Endothelial cell (in vitro differentiated cells): Measurements from ENCODE around the gene FNDC8. TPM values are rescaled to one million over a fixed set of nuclear protein-coding genes. Genes with fewer than 3 reads are reported as not detected.

Source experiments
- DNase-seq: peaks from one replicate; pipeline ENCODE4 v3.0.0; 2021; ENCODE audit warnings: low spot score
- H3K27ac Mint-ChIP-seq: one replicate; pipeline ENCODE4 v1.8.0; 2021; ENCODE audit warnings: mixed read lengths, inconsistent platforms; ENCODE audit not compliant: unreplicated experiment
- H3K27me3 Mint-ChIP-seq: one replicate; pipeline ENCODE4 v1.8.0; 2021; ENCODE audit warnings: mild to moderate bottlenecking, moderate library complexity, mixed read lengths, inconsistent platforms; ENCODE audit not compliant: unreplicated experiment
- H3K36me3 Mint-ChIP-seq: one replicate; pipeline ENCODE4 v1.8.0; 2021; ENCODE audit warnings: mild to moderate bottlenecking, low read depth, mixed read lengths, inconsistent platforms; ENCODE audit not compliant: unreplicated experiment
- H3K4me1 Mint-ChIP-seq: one replicate; pipeline ENCODE4 v1.8.0; 2021; ENCODE audit warnings: mild to moderate bottlenecking, mixed read lengths, inconsistent platforms; ENCODE audit not compliant: unreplicated experiment
- H3K4me3 Mint-ChIP-seq: one replicate; pipeline ENCODE4 v1.8.0; 2021; ENCODE audit warnings: mild to moderate bottlenecking, mixed read lengths, inconsistent platforms; ENCODE audit not compliant: unreplicated experiment
- H3K9me3 Mint-ChIP-seq: one replicate; pipeline ENCODE4 v1.8.0; 2021; ENCODE audit warnings: mixed read lengths, inconsistent platforms; ENCODE audit not compliant: unreplicated experiment
- CTCF ChIP-seq: fragments of 200-600 bp; sonication (generic); IDR thresholded peaks from one replicate; pipeline ENCODE4 v1.5.0; 2021; ENCODE audit warnings: antibody characterized with exemption; ENCODE audit not compliant: unreplicated experiment
- total RNA-seq: library from RNA; stranded (reverse); fragmentation: NEBNext Ultra II Directional; extraction: Animal tissue kit (Norgen Biotek cat#: 25700); gene quantifications from one replicate; pipeline ENCODE4 v1.2.1, GENCODE V29; 2021; ENCODE audit not compliant: unreplicated experiment

FNDC8 gene
- total RNA-seq, 1 donor from 2014 or later, result not detected

- DNase-seq, result no peak
- Mint-ChIP-seq H3K4me3 (no peak overlapping the region), H3K9me3 (no peaks in the 10 kb centered on the region), H3K27ac (no peak overlapping the region), H3K27me3 (no peaks in the 10 kb centered on the region), H3K36me3 (peaks cover 13% of the 10 kb centered on the region), H3K4me1 (no peaks in the 10 kb centered on the region)
- no peak for TF ChIP-seq CTCF
Measured at GRCh38 chr17:35130392-35130791, 9.0 kb downstream of the FNDC8 start.

GRCh38 chr17:35132099-35132498, 10.7 kb downstream of the FNDC8 start:
- no peaks in the 10 kb centered on the region for H3K9me3 Mint-ChIP-seq
- H3K27ac Mint-ChIP-seq, result no peak overlapping the region
- no peak for DNase-seq
- no peaks in the 10 kb centered on the region for H3K4me1 Mint-ChIP-seq
- H3K36me3 Mint-ChIP-seq, result peaks cover 20% of the 10 kb centered on the region
- no peaks in the 10 kb centered on the region for H3K27me3 Mint-ChIP-seq
- TF ChIP-seq CTCF, result no peak
- H3K4me3 Mint-ChIP-seq, result no peak overlapping the region

DNA sequence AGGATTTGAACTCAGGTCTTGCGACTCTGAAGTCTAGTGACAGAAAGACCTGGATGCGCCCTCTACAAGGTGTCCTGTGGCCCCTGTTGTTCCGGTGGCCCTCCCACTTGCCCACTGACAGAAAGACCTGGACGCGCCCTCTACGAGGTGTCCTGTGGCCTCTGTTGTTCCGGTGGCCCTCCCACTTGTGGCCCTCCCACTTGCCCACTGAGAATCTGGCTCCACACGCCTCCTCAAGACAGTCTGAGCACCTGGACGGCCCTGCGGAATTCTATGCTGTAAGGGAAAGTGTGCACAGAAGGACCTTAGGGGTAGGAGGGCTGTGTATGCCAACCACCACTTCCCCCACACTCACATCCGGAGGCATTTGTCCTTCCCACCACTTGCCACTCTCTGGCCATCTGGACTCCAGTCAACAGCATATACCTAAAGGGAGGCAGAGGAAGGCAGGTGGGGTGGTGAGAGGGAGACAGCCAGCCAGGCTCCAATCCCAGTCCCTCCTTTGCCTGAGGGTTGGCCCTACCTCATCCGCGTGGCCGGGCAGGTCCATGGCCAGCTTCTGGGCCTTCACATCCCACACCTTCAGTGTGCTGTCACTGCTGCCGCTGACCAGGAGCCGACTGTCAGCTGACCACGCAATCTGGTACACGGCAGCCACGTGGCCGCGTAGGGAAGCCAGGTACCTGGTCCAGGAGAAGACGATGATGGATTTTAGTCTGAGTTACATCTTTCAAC, 11.6 kb downstream of the FNDC8 start:
- no peaks in the 10 kb centered on the region for H3K4me1 Mint-ChIP-seq
- no peak overlapping the region for H3K27ac Mint-ChIP-seq
- peaks cover 16% of the 10 kb centered on the region for H3K36me3 Mint-ChIP-seq
- H3K4me3 Mint-ChIP-seq, result no peak overlapping the region
- H3K9me3 Mint-ChIP-seq, result no peaks in the 10 kb centered on the region
- no peak for DNase-seq
- H3K27me3 Mint-ChIP-seq, result no peaks in the 10 kb centered on the region
- TF ChIP-seq CTCF, result no peak

GRCh38 chr17:35135322-35135721, 13.9 kb downstream of the FNDC8 start:
- DNase-seq, result no peak
- Mint-ChIP-seq H3K27ac (no peak overlapping the region), H3K9me3 (no peaks in the 10 kb centered on the region), H3K4me3 (no peak overlapping the region), H3K4me1 (no peaks in the 10 kb centered on the region), H3K36me3 (peaks cover 16% of the 10 kb centered on the region), H3K27me3 (no peaks in the 10 kb centered on the region)
- no peak for TF ChIP-seq CTCF

DNA sequence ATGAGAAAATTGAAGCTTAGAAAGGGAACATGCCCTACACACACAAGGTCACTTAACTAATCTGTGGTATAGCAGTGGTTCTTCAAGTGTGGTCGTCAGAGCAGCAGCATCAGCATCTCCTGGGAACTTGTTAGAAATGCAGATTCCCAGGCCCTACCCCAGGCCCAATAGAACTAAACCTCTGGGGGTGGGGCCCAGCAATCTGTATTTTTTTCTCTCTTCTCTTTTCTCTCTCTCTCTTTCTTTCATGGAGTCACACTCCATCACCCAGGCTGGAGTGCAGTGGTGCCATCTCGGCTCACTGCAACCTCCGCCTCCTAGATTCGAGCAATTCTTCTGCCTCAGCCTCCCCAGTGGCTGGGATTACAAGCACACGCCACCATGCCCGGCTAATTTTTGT, 16.8 kb downstream of the FNDC8 start:
- Mint-ChIP-seq H3K27me3 (no peaks in the 10 kb centered on the region), H3K27ac (no peak overlapping the region), H3K4me3 (no peak overlapping the region), H3K36me3 (peaks cover 16% of the 10 kb centered on the region), H3K9me3 (no peaks in the 10 kb centered on the region), H3K4me1 (no peaks in the 10 kb centered on the region)
- DNase-seq, result no peak
- TF ChIP-seq CTCF, result no peak
